Measurements from ENCODE around the gene VPS4A.

- TF ChIP-seq EGR1 (IDR thresholded peaks at IDR 0.05; ENCODE audit: borderline replicate concordance, low read depth, low read length) (no peak), CTCF (IDR thresholded peaks at IDR 0.05; ENCODE audit: control extremely low read depth in 1 of 3, insufficient read depth in 1 of 3, low read depth in 1 of 3, low read length in 3 of 3) (no peak), EP300 (IDR thresholded peaks at IDR 0.05; ENCODE audit: borderline replicate concordance in 1 of 2, low read depth in 2 of 2, low read length in 2 of 2) (no peak), POLR2AphosphoS5 (IDR thresholded peaks at IDR 0.05; ENCODE audit: low read depth, low read length) (no peak), GABPA (IDR thresholded peaks at IDR 0.05; ENCODE audit: borderline replicate concordance, insufficient read depth, low read length) (no peak), CEBPB (IDR thresholded peaks at IDR 0.05; ENCODE audit: low read depth, low read length) (no peak), POLR2A (IDR thresholded peaks at IDR 0.05; ENCODE audit: control extremely low read depth in 1 of 2, low read depth in 2 of 2, low read length in 2 of 2) (no peak), MAX (IDR thresholded peaks at IDR 0.05) (no peak)
These were observed 4.1 kb upstream of the VPS4A start for GRCh38 chr16:69307091-69307490.

All from H1 (cell line).